ENCODE measurements around the gene CAMTA1. TPM values are rescaled to one million over a fixed set of nuclear protein-coding genes. Genes with fewer than 3 reads are reported as not detected.
"Not testable (repeated sequence)": the region's sequence is repeated elsewhere in the genome, so short reads cannot be mapped to it uniquely, and the experiment has no call there.

CAMTA1 gene
- total RNA-seq, 1 experiment from 2014 or later = 82.2 TPM

GRCh38 chr1:7329868-7330615 is 544.8 kb downstream of the CAMTA1 start:
- ATAC-seq = no peak
- intact Hi-C loops (cut with micrococcal nuclease; ENCODE audit: unreplicated experiment) = no loop called here
- CTCF ChIA-PET = no interaction called here

GRCh38 chr1:7330726-7331125 is 545.5 kb downstream of the CAMTA1 start:
- ATAC-seq; H3K27ac ChIP-seq (ENCODE audit: low read length); intact Hi-C loops (cut with micrococcal nuclease; ENCODE audit: unreplicated experiment); H3K27me3 ChIP-seq (ENCODE audit: control insufficient read depth, insufficient read depth, low read length); DNase-seq (ENCODE audit: low read depth, low spot score); CTCF ChIA-PET; H3K4me1 ChIP-seq (ENCODE audit: control insufficient read depth, insufficient read depth, low read length); H3K9me3 ChIP-seq (ENCODE audit: control insufficient read depth, insufficient read depth, low read depth, low read length); H3K4me3 ChIP-seq (ENCODE audit: low read depth in 2 of 2, low read length in 2 of 2); BruUV-seq (replicated peaks); H3K36me3 ChIP-seq (ENCODE audit: control insufficient read depth, insufficient read depth, low read length); POLR2A ChIA-PET; in situ Hi-C loops (cut with HindIII; ENCODE audit: low pct_unique_long_range_greater_than_20kb, low sequenced_read_pairs): not testable (repeated sequence)

More at GRCh38 chr1:7329868-7330615, 544.8 kb downstream of the CAMTA1 start:
- Histone ChIP-seq H3K27ac (ENCODE audit: low read length) (no peak overlapping the region), H3K27me3 (ENCODE audit: control insufficient read depth, insufficient read depth, low read length) (no peaks in the 10 kb centered on the region), H3K4me3 (ENCODE audit: low read depth in 2 of 2, low read length in 2 of 2) (no peak overlapping the region), H3K36me3 (ENCODE audit: control insufficient read depth, insufficient read depth, low read length) (no peaks in the 10 kb centered on the region), H3K9me3 (ENCODE audit: control insufficient read depth, insufficient read depth, low read depth, low read length) (peaks cover 4% of the 10 kb centered on the region; the same call in 1 of the 2 replicates), H3K4me1 (ENCODE audit: control insufficient read depth, insufficient read depth, low read length) (no peaks in the 10 kb centered on the region)
- BruUV-seq (replicated peaks) = no TSS peak
- TF ChIP-seq CTCF (IDR thresholded peaks at IDR 0.05) (no peak), SIN3A (IDR thresholded peaks at IDR 0.05; ENCODE audit: borderline replicate concordance, insufficient read depth, low read depth, low read length) (no peak), TCF7L2 (IDR thresholded peaks at IDR 0.05; ENCODE audit: low read depth, low read length) (no peak)
- POLR2A ChIA-PET = no interaction called here
- in situ Hi-C loops (cut with HindIII; ENCODE audit: low pct_unique_long_range_greater_than_20kb, low sequenced_read_pairs) = no loop called here
- no peak for DNase-seq (ENCODE audit: low read depth, low spot score)

GRCh38 chr1:7331926-7332535 is 546.8 kb downstream of the CAMTA1 start:
- DNase-seq (ENCODE audit: low read depth, low spot score) = no peak
- BruUV-seq (replicated peaks) = no TSS peak
- POLR2A ChIA-PET = no interaction called here
- Histone ChIP-seq H3K9me3 (ENCODE audit: control insufficient read depth, insufficient read depth, low read depth, low read length) (peaks cover 4% of the 10 kb centered on the region; the same call in 1 of the 2 replicates), H3K4me1 (ENCODE audit: control insufficient read depth, insufficient read depth, low read length) (no peaks in the 10 kb centered on the region), H3K4me3 (ENCODE audit: low read depth in 2 of 2, low read length in 2 of 2) (no peak overlapping the region), H3K27me3 (ENCODE audit: control insufficient read depth, insufficient read depth, low read length) (no peaks in the 10 kb centered on the region), H3K36me3 (ENCODE audit: control insufficient read depth, insufficient read depth, low read length) (no peaks in the 10 kb centered on the region), H3K27ac (ENCODE audit: low read length) (no peak overlapping the region)
- TF ChIP-seq SIN3A (IDR thresholded peaks at IDR 0.05; ENCODE audit: borderline replicate concordance, insufficient read depth, low read depth, low read length) (no peak), CTCF (IDR thresholded peaks at IDR 0.05) (no peak), TCF7L2 (IDR thresholded peaks at IDR 0.05; ENCODE audit: low read depth, low read length) (no peak), POLR2AphosphoS5 (IDR thresholded peaks at IDR 0.05; ENCODE audit: low read depth, low read length) (no peak)
- intact Hi-C loops (cut with micrococcal nuclease; ENCODE audit: unreplicated experiment) = no loop called here
- in situ Hi-C loops (cut with HindIII; ENCODE audit: low pct_unique_long_range_greater_than_20kb, low sequenced_read_pairs) = no loop called here
- CTCF ChIA-PET = no interaction called here
- no peak for ATAC-seq
